Measurements from ENCODE around the gene GRID2. TPM values are rescaled to one million over a fixed set of nuclear protein-coding genes. Genes with fewer than 3 reads are reported as not detected.

GRID2 gene
- total RNA-seq, 1 experiment from 2014 or later, result 2.2 TPM

DNA sequence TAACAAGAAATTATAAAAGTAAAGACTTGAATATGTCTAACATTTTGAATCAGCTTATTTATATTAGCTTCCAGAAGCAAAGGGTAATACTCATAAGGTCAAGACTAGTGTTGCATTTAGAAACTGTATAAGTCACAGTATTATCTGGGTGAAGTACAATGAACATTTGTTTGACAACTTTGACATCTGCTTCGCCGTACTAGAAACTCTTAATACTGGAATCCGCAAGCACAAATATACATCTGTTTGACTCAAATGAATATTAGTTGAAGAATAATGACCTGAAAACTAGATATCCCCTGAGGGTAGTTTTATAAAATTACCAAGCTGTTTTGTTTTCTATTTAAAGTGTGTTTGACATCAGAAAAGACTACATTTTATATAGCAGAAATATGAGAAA lies 1389.4 kb downstream of the GRID2 start:
- no peaks in the 10 kb centered on the region for H3K27me3 ChIP-seq (ENCODE audit: low read length)
- intact Hi-C loops (cut with micrococcal nuclease), result no loop called here
- H4K20me1 ChIP-seq (ENCODE audit: low read length), result no peaks in the 10 kb centered on the region
- ChIA-PET POLR2A (ENCODE audit: unreplicated experiment) (no interaction called here), CTCF (no interaction called here)
- H3K9ac ChIP-seq (ENCODE audit: low read length), result no peak overlapping the region
- no peaks in the 10 kb centered on the region for H3K9me3 ChIP-seq (ENCODE audit: low read length)
- no peaks in the 10 kb centered on the region for H3K36me3 ChIP-seq (ENCODE audit: low read depth, low read length)
- H2AFZ ChIP-seq (ENCODE audit: low read length), result no peak overlapping the region
- DNase-seq (no peak), ATAC-seq (no peak)
- H3K27ac ChIP-seq (ENCODE audit: low read length), result no peak overlapping the region
- H3K4me1 ChIP-seq (ENCODE audit: insufficient read depth, low read length), result no peaks in the 10 kb centered on the region
- no peaks in the 10 kb centered on the region for H3F3A ChIP-seq (ENCODE audit: low read length, unreplicated experiment)
- no peaks in the 10 kb centered on the region for H3K79me2 ChIP-seq (ENCODE audit: low read length)
- TF ChIP-seq EZH2 (IDR thresholded peaks at IDR 0.05; ENCODE audit: low read length, unreplicated experiment), result no peak
- no peak for TF ChIP-seq EZH2phosphoT487 (IDR thresholded peaks at IDR 0.05; ENCODE audit: borderline replicate concordance, low read length)
- no peak for TF ChIP-seq CTCF (conservative IDR thresholded peaks at IDR 0.05; ENCODE audit: low read depth, low read length)
- H3K4me3 ChIP-seq (ENCODE audit: low read length), result no peak overlapping the region
- no peak overlapping the region for H3K4me2 ChIP-seq (ENCODE audit: low read length)
- no TSS peak for BruUV-seq (replicated peaks)
- H3K9me2 ChIP-seq (replicated peaks; ENCODE audit: low read length), result no peaks in the 10 kb centered on the region

GRCh38 chr4:93698686-93699085 lies 1394.9 kb downstream of the GRID2 start:
- no peaks in the 10 kb centered on the region for H3K9me3 ChIP-seq (ENCODE audit: low read length)
- CTCF ChIA-PET, result no interaction called here
- H3F3A ChIP-seq (ENCODE audit: low read length, unreplicated experiment), result no peaks in the 10 kb centered on the region
- DNase-seq (no peak), ATAC-seq (no peak)
- no peak overlapping the region for H2AFZ ChIP-seq (ENCODE audit: low read length)
- H3K4me2 ChIP-seq (ENCODE audit: low read length), result no peak overlapping the region
- POLR2A ChIA-PET (ENCODE audit: unreplicated experiment), result no interaction called here
- no peaks in the 10 kb centered on the region for H4K20me1 ChIP-seq (ENCODE audit: low read length)
- H3K9ac ChIP-seq (ENCODE audit: low read length), result no peak overlapping the region
- no peaks in the 10 kb centered on the region for H3K79me2 ChIP-seq (ENCODE audit: low read length)
- no peak overlapping the region for H3K27ac ChIP-seq (ENCODE audit: low read length)
- H3K36me3 ChIP-seq (ENCODE audit: low read depth, low read length), result no peaks in the 10 kb centered on the region
- BruUV-seq (replicated peaks), result no TSS peak
- intact Hi-C loops (cut with micrococcal nuclease), result no loop called here
- H3K4me1 ChIP-seq (ENCODE audit: insufficient read depth, low read length), result no peaks in the 10 kb centered on the region
- TF ChIP-seq EZH2 (IDR thresholded peaks at IDR 0.05; ENCODE audit: low read length, unreplicated experiment) (no peak), EZH2phosphoT487 (IDR thresholded peaks at IDR 0.05; ENCODE audit: borderline replicate concordance, low read length) (no peak), CTCF (conservative IDR thresholded peaks at IDR 0.05; ENCODE audit: low read depth, low read length) (no peak)
- no peaks in the 10 kb centered on the region for H3K27me3 ChIP-seq (ENCODE audit: low read length)
- no peak overlapping the region for H3K4me3 ChIP-seq (ENCODE audit: low read length)
- H3K9me2 ChIP-seq (replicated peaks; ENCODE audit: low read length), result no peaks in the 10 kb centered on the region

DNA sequence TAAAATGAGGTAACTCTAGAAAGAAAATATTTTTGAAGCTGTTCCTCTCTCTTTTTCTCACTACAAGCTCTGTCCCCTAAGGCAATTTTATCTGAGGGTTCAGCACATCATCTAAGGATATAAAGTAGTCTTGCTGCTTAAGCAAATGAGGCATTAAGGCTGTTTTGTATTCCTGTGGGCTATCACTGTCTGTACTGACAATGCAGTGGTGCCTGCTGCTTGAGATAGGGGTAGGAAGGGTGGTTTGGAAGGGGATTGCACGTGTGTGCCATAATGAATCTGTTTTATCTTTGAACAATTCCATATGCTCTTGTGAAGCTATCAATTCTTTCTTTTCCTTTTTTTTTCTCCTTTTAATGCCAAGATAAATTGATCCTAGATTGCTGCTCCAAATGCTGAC lies 1396.8 kb downstream of the GRID2 start:
- Histone ChIP-seq H3K27ac (ENCODE audit: low read length) (no peak overlapping the region), H3K9ac (ENCODE audit: low read length) (no peak overlapping the region), H3K9me2 (replicated peaks; ENCODE audit: low read length) (no peaks in the 10 kb centered on the region), H3K4me2 (ENCODE audit: low read length) (no peak overlapping the region), H3K4me1 (ENCODE audit: insufficient read depth, low read length) (no peaks in the 10 kb centered on the region), H2AFZ (ENCODE audit: low read length) (no peak overlapping the region), H3K4me3 (ENCODE audit: low read length) (no peak overlapping the region), H4K20me1 (ENCODE audit: low read length) (no peaks in the 10 kb centered on the region), H3K9me3 (ENCODE audit: low read length) (no peaks in the 10 kb centered on the region), H3F3A (ENCODE audit: low read length, unreplicated experiment) (no peaks in the 10 kb centered on the region), H3K36me3 (ENCODE audit: low read depth, low read length) (no peaks in the 10 kb centered on the region), H3K27me3 (ENCODE audit: low read length) (no peaks in the 10 kb centered on the region), H3K79me2 (ENCODE audit: low read length) (no peaks in the 10 kb centered on the region)
- ChIA-PET CTCF (no interaction called here), POLR2A (ENCODE audit: unreplicated experiment) (no interaction called here)
- DNase-seq (no peak), ATAC-seq (no peak)
- BruUV-seq (replicated peaks), result no TSS peak
- intact Hi-C loops (cut with micrococcal nuclease), result no loop called here
- TF ChIP-seq CTCF (conservative IDR thresholded peaks at IDR 0.05; ENCODE audit: low read depth, low read length) (no peak), EZH2phosphoT487 (IDR thresholded peaks at IDR 0.05; ENCODE audit: borderline replicate concordance, low read length) (no peak), EZH2 (IDR thresholded peaks at IDR 0.05; ENCODE audit: low read length, unreplicated experiment) (no peak)
